K562 (cell line): ENCODE data around the gene CCSER2. TPM values are rescaled to one million over a fixed set of nuclear protein-coding genes. Genes with fewer than 3 reads are reported as not detected.
A peak's percentile ranks its signal among the peaks of the same experiment; 100 is the strongest.

Source experiments
- CBFA2T3 ChIP-seq: fragments of 450-650 bp; IDR thresholded peaks from 2 replicates; pipeline ENCODE4 v1.6.1; 2017
- CCAR2 ChIP-seq: fragments of 200-400 bp; formaldehyde crosslinking; IDR thresholded peaks from 2 replicates; pipeline ENCODE4 v1.6.1; 2017; ENCODE audit warnings: mild to moderate bottlenecking, low read depth, low read length
- DLX4 ChIP-seq: fragments of 250-450 bp; sonication (Bioruptor Pico); IDR thresholded peaks from 2 replicates; pipeline ENCODE4 v1.6.1; 2021; ENCODE audit warnings: mild to moderate bottlenecking
- FOXJ2 ChIP-seq: fragments of 200-800 bp; sonication (Bioruptor generic); IDR thresholded peaks from 2 replicates; pipeline ENCODE4 v1.6.1; 2016; ENCODE audit warnings: missing genetic modification characterization, missing compliant biosample characterization
- MAZ ChIP-seq, 2 experiments: fragments of 450-650 bp in 1 of 2; sonication (generic) in 1 of 2; formaldehyde crosslinking; IDR thresholded peaks in 1 of 2; conservative IDR thresholded peaks in 1 of 2; 2 replicates each; pipeline versions ENCODE4 v1.4.0 to v1.5.0; 2020; ENCODE audit warnings: mild to moderate bottlenecking in 1 of 2, missing genetic modification reagents in 1 of 2
- MGA ChIP-seq: fragments of 450-650 bp; IDR thresholded peaks from 2 replicates; pipeline ENCODE4 v1.6.1; 2016; ENCODE audit warnings: mild to moderate bottlenecking, moderate library complexity
- MIER1 ChIP-seq: fragments of 450-650 bp; IDR thresholded peaks from 2 replicates; pipeline ENCODE4 v1.6.1; 2016; ENCODE audit warnings: antibody characterized with exemption, mild to moderate bottlenecking, low read depth
- SREBF2 ChIP-seq: sonication (generic); formaldehyde crosslinking; IDR thresholded peaks from 2 replicates; pipeline ENCODE4 v1.4.0; 2020; ENCODE audit warnings: mild to moderate bottlenecking, missing genetic modification reagents
- STAT5A ChIP-seq: IDR thresholded peaks from 2 replicates; pipeline ENCODE4 v1.6.1; 2012; ENCODE audit warnings: low read length, inconsistent platforms, borderline replicate concordance
- TRIM24 ChIP-seq, 2 experiments: fragments of 450-650 bp; IDR thresholded peaks; 2 replicates each; pipeline ENCODE4 v1.6.1; 2016
- ZBED1 ChIP-seq: IDR thresholded peaks from 2 replicates; pipeline ENCODE4 v1.6.1; 2014
- ZFX ChIP-seq: sonication (generic); formaldehyde crosslinking; IDR thresholded peaks from 2 replicates; pipeline ENCODE4 v1.8.0; 2022; ENCODE audit warnings: mild to moderate bottlenecking, missing genetic modification reagents, moderate library complexity
- ZNF644 ChIP-seq: fragments of 200-800 bp; sonication (Bioruptor generic); IDR thresholded peaks from 2 replicates; pipeline ENCODE4 v1.6.1; 2016; ENCODE audit warnings: low read depth, missing genetic modification characterization, missing compliant biosample characterization
- polyA plus RNA-seq, 8 experiments: library from polyadenylated mRNA; depleted of rRNA in 4 of 8; stranded (reverse) in 5 of 8; unstranded in 3 of 8; fragments of >200 nt; fragmentation: Nextera tagmentation in 2 of 8; fragmentation: Illumina TruSeq in 1 of 8; extraction: Ambion mirVana in 2 of 8; extraction: Trizol in 1 of 8; gene quantifications; 2 replicates each; pipeline versions ENCODE4 v1.2.1 to v1.2.3, GENCODE V29; 2011 to 2014; ENCODE audit warnings: inconsistent platforms in 1 of 8, missing spikeins in 1 of 8
- total RNA-seq, 7 experiments: library from RNA; depleted of rRNA in 6 of 7; stranded (reverse); fragments of >200 nt in 6 of 7; fragmentation: Illumina TruSeq in 2 of 7; extraction: Trizol in 2 of 7; gene quantifications; 2 replicates each; pipeline versions ENCODE4 v1.2.1 to v1.2.3, GENCODE V29; 2011 to 2021; ENCODE audit warnings: low replicate concordance in 1 of 7
- TF ChIP-seq, protein P1 (sequence below): fragments of 150-350 bp; IDR thresholded peaks from 2 replicates; pipeline ENCODE4 v1.6.1; 2014; ENCODE audit warnings: low read depth, mild to moderate bottlenecking, low read length, borderline replicate concordance

CCSER2 gene
- total and polyA plus RNA-seq, 9 of the 15 experiments (the other 6 are each of a cell fraction or from before 2014, with no cell fraction given), result 2.7 to 15.1 (median 9.7) TPM

- TF ChIP-seq MAZ (CRISPR knock-in tag; conservative IDR thresholded peaks at IDR 0.05 in 1 of 2, IDR thresholded peaks at IDR 0.05 in 1 of 2) (peak; percentile 86 to 89; a peak in 3 of 4 replicates), FOXJ2 (peak; percentile 73; the same call in 1 of the 2 replicates), DLX4 (no peak), MGA (no peak; the same call in 1 of the 2 replicates), ZBED1 (peak; percentile 81), MIER1 (peak; percentile 85), STAT5A (peak; percentile 93), CBFA2T3 (peak; percentile 99), ZNF644 (peak; percentile 94), SREBF2 (CRISPR knock-in tag) (no peak), TRIM24 (IDR thresholded peaks at IDR 0.05) (peak; percentile 98), CCAR2 (0 out of 2 replicates have a peak, but pooled peaks have one; percentile 67), ZFX (no peak)
- TF ChIP-seq, protein P1, sequence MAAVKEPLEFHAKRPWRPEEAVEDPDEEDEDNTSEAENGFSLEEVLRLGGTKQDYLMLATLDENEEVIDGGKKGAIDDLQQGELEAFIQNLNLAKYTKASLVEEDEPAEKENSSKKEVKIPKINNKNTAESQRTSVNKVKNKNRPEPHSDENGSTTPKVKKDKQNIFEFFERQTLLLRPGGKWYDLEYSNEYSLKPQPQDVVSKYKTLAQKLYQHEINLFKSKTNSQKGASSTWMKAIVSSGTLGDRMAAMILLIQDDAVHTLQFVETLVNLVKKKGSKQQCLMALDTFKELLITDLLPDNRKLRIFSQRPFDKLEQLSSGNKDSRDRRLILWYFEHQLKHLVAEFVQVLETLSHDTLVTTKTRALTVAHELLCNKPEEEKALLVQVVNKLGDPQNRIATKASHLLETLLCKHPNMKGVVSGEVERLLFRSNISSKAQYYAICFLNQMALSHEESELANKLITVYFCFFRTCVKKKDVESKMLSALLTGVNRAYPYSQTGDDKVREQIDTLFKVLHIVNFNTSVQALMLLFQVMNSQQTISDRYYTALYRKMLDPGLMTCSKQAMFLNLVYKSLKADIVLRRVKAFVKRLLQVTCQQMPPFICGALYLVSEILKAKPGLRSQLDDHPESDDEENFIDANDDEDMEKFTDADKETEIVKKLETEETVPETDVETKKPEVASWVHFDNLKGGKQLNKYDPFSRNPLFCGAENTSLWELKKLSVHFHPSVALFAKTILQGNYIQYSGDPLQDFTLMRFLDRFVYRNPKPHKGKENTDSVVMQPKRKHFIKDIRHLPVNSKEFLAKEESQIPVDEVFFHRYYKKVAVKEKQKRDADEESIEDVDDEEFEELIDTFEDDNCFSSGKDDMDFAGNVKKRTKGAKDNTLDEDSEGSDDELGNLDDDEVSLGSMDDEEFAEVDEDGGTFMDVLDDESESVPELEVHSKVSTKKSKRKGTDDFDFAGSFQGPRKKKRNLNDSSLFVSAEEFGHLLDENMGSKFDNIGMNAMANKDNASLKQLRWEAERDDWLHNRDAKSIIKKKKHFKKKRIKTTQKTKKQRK, result no peak
Measured at GRCh38 chr10:84293574-84294016, 34.8 kb upstream of the CCSER2 start (continued).
